OCI-LY3 (cell line): Measurements from ENCODE around the gene FCN2.

Experiments used
- H2AFZ ChIP-seq: fragments of 200-600, 300-600 bp; shearing (Covaris generic); 2 replicates; pipeline ENCODE4 v1.6.0; 2014; ENCODE audit warnings: antibody characterized with exemption, low read depth, low read length
- H3K27ac ChIP-seq: fragments of 200-600, 300-600 bp; sonication (generic); 2 replicates; pipeline ENCODE4 v1.5.1; 2014; ENCODE audit warnings: mild to moderate bottlenecking, low read length, moderate library complexity, mixed read lengths
- H3K27me3 ChIP-seq: fragments of 200-600, 300-600 bp; sonication (generic); 2 replicates; pipeline ENCODE4 v1.6.1; 2014; ENCODE audit warnings: low read depth, low read length, mixed read lengths
- H3K36me3 ChIP-seq: fragments of 200-600, 300-600 bp; sonication (generic); replicated peaks from 2 replicates; pipeline ENCODE3; 2014; ENCODE audit warnings: low read depth, low read length, mixed read lengths
- H3K4me1 ChIP-seq: fragments of 300-600, 200-600 bp; sonication (generic); 2 replicates; pipeline ENCODE4 v1.6.1; 2014; ENCODE audit warnings: low read length, mixed read lengths
- H3K4me2 ChIP-seq: fragments of 200-600, 300-600 bp; sonication (generic); 2 replicates; pipeline ENCODE4 v1.6.1; 2014; ENCODE audit warnings: low read length, mixed read lengths
- H3K4me3 ChIP-seq: fragments of 300-600, 200-600 bp; sonication (generic); 2 replicates; pipeline ENCODE4 v1.5.1; 2014; ENCODE audit warnings: antibody characterized with exemption, mild to moderate bottlenecking, low read length, moderate library complexity
- H3K79me2 ChIP-seq: fragments of 300-600, 200-600 bp; shearing (Covaris generic); 2 replicates; pipeline ENCODE4 v1.6.1; 2014; ENCODE audit warnings: mild to moderate bottlenecking, low read length, mixed read lengths
- H3K9ac ChIP-seq: fragments of 300-600, 200-600 bp; shearing (Covaris generic); 2 replicates; pipeline ENCODE4 v1.6.0; 2014; ENCODE audit warnings: mild to moderate bottlenecking, low read length, moderate library complexity
- H3K9me3 ChIP-seq: fragments of 200-600, 300-600 bp; shearing (Covaris generic); 2 replicates; pipeline ENCODE4 v1.6.1; 2014; ENCODE audit warnings: low read length, mixed read lengths; ENCODE audit not compliant: insufficient read depth
- H4K20me1 ChIP-seq: fragments of 200-600, 300-600 bp; sonication (generic); 2 replicates; pipeline ENCODE4 v1.6.1; 2016; ENCODE audit warnings: low read length, mixed read lengths; ENCODE audit not compliant: insufficient read depth
- EZH2phosphoT487 ChIP-seq: fragments of 200-600 bp; shearing (Covaris generic); IDR thresholded peaks from 2 replicates; pipeline ENCODE4 v1.6.1; 2018; ENCODE audit warnings: antibody characterized with exemption, mixed run types, low read depth
- TF ChIP-seq, protein P1 (sequence below): fragments of 200-600, 300-600 bp; sonication (generic); IDR thresholded peaks from 2 replicates; pipeline ENCODE4 v1.5.1; 2014; ENCODE audit warnings: antibody characterized with exemption, low read length, low read depth

Gene FCN2

DNA sequence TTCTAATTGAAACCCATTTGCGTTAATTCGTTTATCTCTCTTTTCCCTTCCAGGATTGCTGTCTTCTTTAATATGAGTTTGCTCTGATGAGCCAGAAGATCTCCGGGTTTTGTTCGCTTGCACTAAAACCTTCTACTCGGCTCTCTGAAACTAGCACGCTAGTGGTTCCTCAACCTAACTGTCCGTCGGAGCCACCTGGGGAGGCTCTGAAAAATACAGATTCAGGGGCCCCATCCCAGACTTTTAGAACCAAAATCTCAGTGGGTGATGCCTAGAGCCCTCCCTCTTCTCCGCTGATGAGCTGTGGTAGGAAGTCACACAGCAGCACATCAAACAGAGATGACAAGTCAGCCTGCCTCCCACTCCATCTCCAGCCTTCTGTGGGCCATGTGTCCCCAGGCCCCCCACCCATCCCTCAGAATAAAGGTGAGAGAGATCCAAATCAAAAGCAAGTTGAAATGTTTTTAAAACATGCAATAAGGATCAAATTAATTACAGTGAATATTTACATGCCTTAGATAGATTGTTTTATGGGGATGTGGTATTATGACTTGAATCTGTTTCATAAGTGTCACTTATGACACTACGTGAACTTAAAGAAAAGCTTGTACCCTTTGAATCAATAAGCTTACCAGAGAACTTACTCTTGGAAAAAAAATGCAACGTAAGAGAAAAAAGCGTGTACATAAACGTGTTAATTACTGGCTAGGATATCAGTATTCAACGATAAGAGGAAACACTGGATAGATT, 16.4 kb downstream of the FCN2 start:
- H3K9me3 ChIP-seq = peaks cover 25% of the 10 kb centered on the region
- H3K27me3 ChIP-seq = no peaks in the 10 kb centered on the region
- H3K36me3 ChIP-seq = peaks cover 3% of the 10 kb centered on the region
- H3K4me2 ChIP-seq = no peak overlapping the region
- no peaks in the 10 kb centered on the region for H3K79me2 ChIP-seq
- H2AFZ ChIP-seq = no peak overlapping the region
- H3K9ac ChIP-seq = no peak overlapping the region
- no peak overlapping the region for H3K4me3 ChIP-seq
- TF ChIP-seq, protein P1, sequence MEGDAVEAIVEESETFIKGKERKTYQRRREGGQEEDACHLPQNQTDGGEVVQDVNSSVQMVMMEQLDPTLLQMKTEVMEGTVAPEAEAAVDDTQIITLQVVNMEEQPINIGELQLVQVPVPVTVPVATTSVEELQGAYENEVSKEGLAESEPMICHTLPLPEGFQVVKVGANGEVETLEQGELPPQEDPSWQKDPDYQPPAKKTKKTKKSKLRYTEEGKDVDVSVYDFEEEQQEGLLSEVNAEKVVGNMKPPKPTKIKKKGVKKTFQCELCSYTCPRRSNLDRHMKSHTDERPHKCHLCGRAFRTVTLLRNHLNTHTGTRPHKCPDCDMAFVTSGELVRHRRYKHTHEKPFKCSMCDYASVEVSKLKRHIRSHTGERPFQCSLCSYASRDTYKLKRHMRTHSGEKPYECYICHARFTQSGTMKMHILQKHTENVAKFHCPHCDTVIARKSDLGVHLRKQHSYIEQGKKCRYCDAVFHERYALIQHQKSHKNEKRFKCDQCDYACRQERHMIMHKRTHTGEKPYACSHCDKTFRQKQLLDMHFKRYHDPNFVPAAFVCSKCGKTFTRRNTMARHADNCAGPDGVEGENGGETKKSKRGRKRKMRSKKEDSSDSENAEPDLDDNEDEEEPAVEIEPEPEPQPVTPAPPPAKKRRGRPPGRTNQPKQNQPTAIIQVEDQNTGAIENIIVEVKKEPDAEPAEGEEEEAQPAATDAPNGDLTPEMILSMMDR = no peak
- no peak for TF ChIP-seq EZH2phosphoT487
- no peak overlapping the region for H3K27ac ChIP-seq
- H3K4me1 ChIP-seq = no peaks in the 10 kb centered on the region
- no peaks in the 10 kb centered on the region for H4K20me1 ChIP-seq

DNA sequence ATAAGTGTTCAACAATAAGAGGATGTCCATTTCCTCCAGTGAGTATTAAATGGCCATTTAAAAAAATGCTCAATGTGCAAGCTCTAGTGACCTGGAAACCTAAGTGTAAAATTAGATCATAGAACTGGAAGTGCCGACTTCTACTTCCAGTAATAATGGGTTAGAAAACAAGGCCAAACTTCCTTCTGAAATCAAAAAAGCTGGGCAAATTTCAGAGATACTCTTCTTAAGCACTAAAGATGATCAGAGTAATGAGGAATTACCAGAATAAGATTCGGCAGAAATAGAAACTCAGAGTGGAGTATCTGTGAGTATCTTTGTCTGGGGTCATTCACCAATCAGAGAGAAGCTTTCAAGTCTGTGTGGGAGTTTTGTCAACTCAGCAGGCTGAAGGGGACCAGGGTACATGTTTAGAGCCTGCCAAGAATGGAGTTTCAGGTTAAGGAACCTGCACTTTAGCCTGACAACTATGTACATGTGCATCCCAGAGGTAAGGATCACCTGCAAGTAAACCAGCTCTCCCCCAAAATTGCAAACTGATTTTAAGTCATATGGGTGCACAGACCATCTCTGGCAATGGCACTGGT, 17.1 kb downstream of the FCN2 start:
- Histone ChIP-seq H3K4me1 (no peaks in the 10 kb centered on the region), H3K9me3 (peaks cover 25% of the 10 kb centered on the region), H3K36me3 (peaks cover 3% of the 10 kb centered on the region), H3K4me3 (no peak overlapping the region), H3K27me3 (no peaks in the 10 kb centered on the region; the same call in 1 of the 2 replicates), H3K79me2 (no peaks in the 10 kb centered on the region), H3K4me2 (no peak overlapping the region), H4K20me1 (no peaks in the 10 kb centered on the region), H3K9ac (no peak overlapping the region), H2AFZ (no peak overlapping the region), H3K27ac (no peak overlapping the region)
- TF ChIP-seq, protein P1 = no peak
- no peak for TF ChIP-seq EZH2phosphoT487

DNA sequence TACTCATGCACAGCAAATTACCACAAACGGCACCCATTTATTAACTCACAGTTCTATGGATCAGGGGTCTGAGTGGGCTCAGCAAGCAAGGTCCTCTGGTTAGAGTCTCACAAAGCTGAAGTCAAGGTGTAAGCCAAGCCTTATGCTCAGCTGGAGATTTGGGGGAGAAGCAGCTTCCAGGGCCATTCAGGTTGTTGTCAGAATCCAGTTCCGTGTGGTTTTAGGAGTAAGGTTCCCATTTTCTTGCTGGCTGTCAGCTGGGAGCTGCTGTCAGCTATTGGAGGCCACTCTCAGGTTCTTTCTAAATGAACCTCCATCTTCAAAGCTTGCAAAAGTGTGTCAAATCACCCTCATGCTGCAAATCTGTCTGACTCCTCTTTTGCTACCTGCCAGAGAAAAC, 17.7 kb downstream of the FCN2 start:
- Histone ChIP-seq H3K79me2 (no peaks in the 10 kb centered on the region), H2AFZ (no peak overlapping the region), H3K9ac (no peak overlapping the region), H3K27me3 (no peaks in the 10 kb centered on the region; the same call in 1 of the 2 replicates), H4K20me1 (no peaks in the 10 kb centered on the region), H3K27ac (no peak overlapping the region), H3K4me2 (no peak overlapping the region), H3K9me3 (peaks cover 25% of the 10 kb centered on the region), H3K36me3 (peaks cover 3% of the 10 kb centered on the region), H3K4me1 (0 out of 2 replicates have a peak, but pooled peaks cover 2% of the 10 kb centered on the region), H3K4me3 (no peak overlapping the region)
- TF ChIP-seq, protein P1 = no peak
- TF ChIP-seq EZH2phosphoT487 = no peak

DNA sequence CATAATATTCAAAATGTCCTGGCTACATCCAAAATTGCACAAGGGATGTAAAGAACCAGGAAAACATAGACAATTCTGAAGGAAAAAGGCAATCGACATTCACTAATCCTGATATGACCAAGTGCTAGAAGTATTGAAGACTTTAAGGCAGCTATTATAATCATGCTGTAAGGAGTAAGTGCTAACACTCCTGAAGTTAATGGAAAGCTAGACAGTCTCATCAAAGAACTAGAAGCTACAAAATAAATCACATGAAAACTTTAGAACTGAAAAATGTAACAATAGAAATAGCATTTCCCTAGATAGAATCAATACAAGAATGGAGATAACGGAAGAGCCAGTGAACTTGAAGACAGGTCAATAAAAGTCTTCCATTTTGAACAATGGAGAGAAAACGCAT, 18.6 kb downstream of the FCN2 start:
- Histone ChIP-seq H3K79me2 (no peaks in the 10 kb centered on the region), H4K20me1 (no peaks in the 10 kb centered on the region), H3K4me2 (no peak overlapping the region)

More for the DNA sequence above, 18.6 kb downstream of the FCN2 start:
- Histone ChIP-seq H3K4me1 (0 out of 2 replicates have a peak, but pooled peaks cover 2% of the 10 kb centered on the region), H3K27me3 (no peaks in the 10 kb centered on the region; the same call in 1 of the 2 replicates), H3K9ac (no peak overlapping the region), H3K9me3 (peaks cover 25% of the 10 kb centered on the region), H2AFZ (no peak overlapping the region), H3K36me3 (peaks cover 3% of the 10 kb centered on the region), H3K27ac (no peak overlapping the region), H3K4me3 (no peak overlapping the region)
- no peak for TF ChIP-seq EZH2phosphoT487
